RWPE2 (cell line): ENCODE data around the gene PSMD12.
A peak's percentile ranks its signal among the peaks of the same experiment; 100 is the strongest.

ENCODE experiments used
- ATAC-seq: fragments of 200-7000 bp; cut with Tn5 transposase; 3 replicates; pipeline ENCODE4 v1.9.1; 2021; ENCODE audit warnings: low read depth
- DNase-seq: peaks from one replicate; pipeline ENCODE4 v3.0.0-alpha.2; 2020; ENCODE audit warnings: low spot score
- H3K27ac ChIP-seq: fragments of 450-650 bp; 2 replicates; pipeline ENCODE4 v1.5.1; 2017; ENCODE audit warnings: mild to moderate bottlenecking; ENCODE audit not compliant: poor library complexity, severe bottlenecking
- H3K27me3 ChIP-seq: fragments of 250-450 bp; sonication (Bioruptor Pico); 2 replicates; pipeline ENCODE4 v1.5.1; 2021; ENCODE audit warnings: mild to moderate bottlenecking, moderate library complexity; ENCODE audit not compliant: insufficient read depth, poor library complexity, severe bottlenecking
- H3K36me3 ChIP-seq: fragments of 250-450 bp; sonication (Bioruptor Pico); 2 replicates; pipeline ENCODE4 v1.5.1; 2020; ENCODE audit warnings: low read depth, mild to moderate bottlenecking, moderate library complexity
- H3K4me1 ChIP-seq: fragments of 250-450 bp; sonication (Bioruptor Pico); 2 replicates; pipeline ENCODE4 v1.5.1; 2021; ENCODE audit warnings: mild to moderate bottlenecking, moderate library complexity; ENCODE audit not compliant: insufficient read depth, poor library complexity, severe bottlenecking
- H3K4me3 ChIP-seq: fragments of 250-450 bp; sonication (Bioruptor Pico); 2 replicates; pipeline ENCODE4 v1.5.1; 2021; ENCODE audit warnings: mild to moderate bottlenecking, moderate library complexity; ENCODE audit not compliant: severe bottlenecking
- H3K9me3 ChIP-seq: fragments of 250-450 bp; sonication (Bioruptor Pico); 2 replicates; pipeline ENCODE4 v1.5.1; 2021; ENCODE audit warnings: mild to moderate bottlenecking, moderate library complexity; ENCODE audit not compliant: severe bottlenecking
- TF ChIP-seq, protein P1 (sequence below): fragments of 450-650 bp; IDR thresholded peaks from one replicate; pipeline ENCODE4 v1.5.1; 2017; ENCODE audit warnings: mild to moderate bottlenecking, moderate library complexity; ENCODE audit not compliant: poor library complexity, severe bottlenecking

The PSMD12 gene

DNA sequence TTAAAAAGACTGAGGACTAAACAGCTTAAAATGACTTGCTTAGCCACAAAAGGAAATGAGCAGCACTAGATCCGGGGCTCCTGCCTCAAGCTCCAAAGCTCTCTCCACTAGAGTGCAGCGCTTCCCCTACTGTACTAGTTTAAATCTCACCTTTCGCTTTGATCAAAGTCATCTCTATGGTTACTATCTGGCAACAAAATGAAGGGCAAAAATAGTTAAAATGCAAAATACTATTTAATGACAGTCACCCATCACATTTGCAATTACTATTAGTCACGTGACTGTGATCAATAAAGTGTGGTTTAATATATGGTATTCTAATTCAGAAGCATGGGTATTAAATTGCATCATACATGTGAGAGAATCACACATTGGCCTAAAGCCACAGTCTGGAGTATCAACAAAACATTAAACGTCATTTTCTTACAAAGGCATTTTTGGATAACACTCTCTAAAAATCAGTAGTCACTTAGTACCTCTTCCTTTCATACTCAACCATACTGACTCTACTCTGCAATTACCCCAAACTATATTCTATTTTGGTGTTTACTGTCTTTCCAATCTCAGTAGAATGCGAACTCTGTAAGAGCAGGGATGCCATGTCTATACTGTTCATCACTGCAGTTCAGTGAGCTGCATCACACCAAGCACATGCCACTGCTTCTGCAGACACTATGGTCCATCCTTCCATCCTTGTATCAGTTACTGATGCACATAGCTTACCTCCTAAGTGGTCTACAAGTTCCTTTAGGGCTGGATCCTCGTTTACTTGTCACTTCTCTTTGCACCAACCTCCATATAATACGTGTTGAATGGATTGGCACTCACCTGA is 6.2 kb downstream of the PSMD12 start:
- no peaks in the 10 kb centered on the region for H3K9me3 ChIP-seq
- ATAC-seq, result peak; percentile 63
- H3K4me1 ChIP-seq, result peaks cover 42% of the 10 kb centered on the region
- TF ChIP-seq, protein P1, sequence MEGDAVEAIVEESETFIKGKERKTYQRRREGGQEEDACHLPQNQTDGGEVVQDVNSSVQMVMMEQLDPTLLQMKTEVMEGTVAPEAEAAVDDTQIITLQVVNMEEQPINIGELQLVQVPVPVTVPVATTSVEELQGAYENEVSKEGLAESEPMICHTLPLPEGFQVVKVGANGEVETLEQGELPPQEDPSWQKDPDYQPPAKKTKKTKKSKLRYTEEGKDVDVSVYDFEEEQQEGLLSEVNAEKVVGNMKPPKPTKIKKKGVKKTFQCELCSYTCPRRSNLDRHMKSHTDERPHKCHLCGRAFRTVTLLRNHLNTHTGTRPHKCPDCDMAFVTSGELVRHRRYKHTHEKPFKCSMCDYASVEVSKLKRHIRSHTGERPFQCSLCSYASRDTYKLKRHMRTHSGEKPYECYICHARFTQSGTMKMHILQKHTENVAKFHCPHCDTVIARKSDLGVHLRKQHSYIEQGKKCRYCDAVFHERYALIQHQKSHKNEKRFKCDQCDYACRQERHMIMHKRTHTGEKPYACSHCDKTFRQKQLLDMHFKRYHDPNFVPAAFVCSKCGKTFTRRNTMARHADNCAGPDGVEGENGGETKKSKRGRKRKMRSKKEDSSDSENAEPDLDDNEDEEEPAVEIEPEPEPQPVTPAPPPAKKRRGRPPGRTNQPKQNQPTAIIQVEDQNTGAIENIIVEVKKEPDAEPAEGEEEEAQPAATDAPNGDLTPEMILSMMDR, result peak; percentile 59
- no peaks in the 10 kb centered on the region for H3K27me3 ChIP-seq
- H3K36me3 ChIP-seq, result peaks cover 85% of the 10 kb centered on the region
- no peak overlapping the region for H3K4me3 ChIP-seq
- H3K27ac ChIP-seq, result peak overlapping the region; percentile 9
- no peak for DNase-seq

DNA sequence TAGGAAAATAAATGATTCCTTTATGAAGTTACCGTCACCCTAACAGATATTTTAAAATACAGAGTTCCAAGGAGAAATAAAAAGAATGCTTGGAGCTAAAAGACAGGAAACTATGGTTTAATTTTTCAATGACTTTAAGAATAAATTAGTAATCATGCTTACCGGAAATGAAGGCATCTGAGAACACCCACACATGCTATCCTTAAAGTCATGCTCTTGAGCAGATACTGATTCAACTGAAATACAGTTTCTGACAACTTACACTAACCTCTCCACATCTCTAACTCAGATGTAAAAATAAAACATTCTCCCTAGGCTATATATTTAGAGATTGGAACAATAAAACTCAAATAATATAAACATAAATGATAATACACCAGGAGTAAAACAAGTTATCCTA is 7.8 kb downstream of the PSMD12 start:
- no peak for ATAC-seq
- H3K9me3 ChIP-seq, result no peaks in the 10 kb centered on the region
- no peak overlapping the region for H3K4me3 ChIP-seq
- no peak for DNase-seq
- no peaks in the 10 kb centered on the region for H3K27me3 ChIP-seq
- no peak overlapping the region for H3K27ac ChIP-seq
- H3K36me3 ChIP-seq, result peaks cover 89% of the 10 kb centered on the region
- H3K4me1 ChIP-seq, result peaks cover 30% of the 10 kb centered on the region
- TF ChIP-seq, protein P1, result no peak

DNA sequence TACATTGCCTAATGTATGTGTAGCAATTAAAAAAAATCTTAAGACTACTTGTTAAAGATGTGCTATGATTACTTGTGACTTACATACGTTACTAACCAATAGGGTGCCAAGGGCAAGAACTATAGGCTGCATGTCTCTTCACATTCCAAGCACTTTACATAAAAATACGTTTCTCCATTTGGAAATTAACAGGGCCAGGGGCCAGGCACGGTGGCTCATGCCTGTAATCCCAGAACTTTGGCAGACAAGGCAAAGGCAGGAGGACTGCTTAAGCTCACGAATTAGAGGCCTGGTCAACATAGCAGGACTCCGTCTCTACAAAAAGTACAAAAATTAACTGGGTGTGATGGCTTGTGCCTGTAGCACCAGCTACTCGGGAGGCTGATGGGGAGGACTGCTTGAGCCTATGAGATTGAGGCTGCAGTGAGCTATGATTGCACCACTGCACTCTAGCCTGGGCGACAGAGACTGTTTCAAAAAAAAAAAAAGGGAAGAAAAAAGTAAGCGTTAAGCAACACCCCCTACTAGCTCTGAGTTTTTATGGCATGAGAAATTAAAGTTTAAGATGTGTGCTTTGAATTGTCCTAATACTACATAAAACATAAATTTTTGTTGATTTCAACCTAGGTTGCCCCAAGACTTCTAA is 12.3 kb downstream of the PSMD12 start:
- Histone ChIP-seq H3K4me1 (peaks cover 2% of the 10 kb centered on the region), H3K9me3 (no peaks in the 10 kb centered on the region), H3K27me3 (no peaks in the 10 kb centered on the region), H3K27ac (no peak overlapping the region), H3K36me3 (peaks cover 96% of the 10 kb centered on the region), H3K4me3 (no peak overlapping the region)
- TF ChIP-seq, protein P1, result no peak
- DNase-seq, result no peak
- no peak for ATAC-seq

DNA sequence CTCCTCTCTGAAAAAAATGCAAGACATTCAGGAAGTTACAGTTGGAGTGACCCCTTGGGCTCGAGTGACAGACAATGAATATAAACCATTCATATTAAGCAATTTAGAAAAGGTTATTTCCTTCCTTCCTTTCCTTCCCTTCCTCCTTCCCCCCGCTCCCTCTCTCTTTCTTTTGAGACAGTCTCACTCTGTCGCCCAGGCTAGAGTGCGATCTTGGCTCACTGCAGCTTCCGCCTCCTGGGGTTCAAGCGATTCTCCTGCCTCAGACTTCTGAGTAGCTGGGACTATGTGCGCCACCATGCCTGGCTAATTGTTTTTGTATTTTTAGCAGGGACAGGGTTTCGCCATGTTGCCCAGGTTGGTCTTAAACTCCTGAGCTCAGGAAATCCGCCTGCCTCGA is 13.2 kb downstream of the PSMD12 start:
- H3K36me3 ChIP-seq, result peaks cover 98% of the 10 kb centered on the region
- no peaks in the 10 kb centered on the region for H3K9me3 ChIP-seq
- no peak overlapping the region for H3K4me3 ChIP-seq
- no peak overlapping the region for H3K27ac ChIP-seq
- DNase-seq (no peak), ATAC-seq (no peak)
- TF ChIP-seq, protein P1, result no peak
- no peaks in the 10 kb centered on the region for H3K27me3 ChIP-seq
- no peaks in the 10 kb centered on the region for H3K4me1 ChIP-seq

DNA sequence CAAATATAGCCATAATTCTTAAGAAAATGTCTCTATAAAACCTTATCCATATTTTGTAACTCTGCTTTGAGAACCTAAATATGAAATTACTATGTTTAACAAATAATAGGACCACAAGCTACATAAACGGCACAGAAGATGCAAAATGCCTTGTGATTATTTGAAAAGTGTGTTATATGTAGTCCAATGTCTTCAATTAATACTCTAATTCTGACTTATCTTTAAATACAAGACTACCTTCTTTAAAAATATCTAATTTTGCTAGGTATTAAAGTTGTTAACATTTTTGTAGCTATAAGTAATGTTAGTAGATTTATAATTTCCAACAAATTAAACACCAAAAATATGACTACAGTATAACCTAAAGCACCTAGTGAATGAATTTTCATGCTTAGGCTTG is 17.0 kb downstream of the PSMD12 start:
- ATAC-seq (no peak), DNase-seq (no peak)
- no peaks in the 10 kb centered on the region for H3K9me3 ChIP-seq
- H3K4me1 ChIP-seq, result no peaks in the 10 kb centered on the region
- H3K4me3 ChIP-seq, result no peak overlapping the region
- no peak overlapping the region for H3K27ac ChIP-seq
- peaks cover 100% of the 10 kb centered on the region for H3K36me3 ChIP-seq
- TF ChIP-seq, protein P1, result no peak
- H3K27me3 ChIP-seq, result no peaks in the 10 kb centered on the region
